GM12878 (cell line): ENCODE data around the gene SSH2. TPM values are rescaled to one million over a fixed set of nuclear protein-coding genes. Genes with fewer than 3 reads are reported as not detected.

Experiments used
- ATAC-seq: fragments of 200-7000 bp; cut with Tn5 transposase; 3 replicates; pipeline ENCODE4 v1.9.1; 2020; ENCODE audit warnings: mild to moderate bottlenecking, moderate library complexity
- BruUV-seq: library from RNA; stranded (reverse); fragments of 400-500 nt; replicated peaks from 2 replicates; lab custom pipeline; 2021; lab: Mats Ljungman, UMichigan
- CTCF ChIA-PET: fragments of 300-600 bp; sonication (Branson Sonifier 250); formaldehyde crosslinking; extraction: SDS; loops from one replicate; lab custom pipeline; 2021; ENCODE audit warnings: inconsistent platforms; lab: Yijun Ruan, JAX
- POLR2A ChIA-PET: fragments of 350-600 bp; formaldehyde crosslinking; extraction: SDS; loops from one replicate; lab custom pipeline; 2021; ENCODE audit warnings: inconsistent platforms; lab: Charles Lee
- RAD21 ChIA-PET: fragments of 300-600 bp; sonication (Branson Sonifier 250); formaldehyde crosslinking; loops from one replicate; lab custom pipeline; 2023; ENCODE audit warnings: antibody characterized with exemption; ENCODE audit not compliant: unreplicated experiment; lab: Charles Lee
- SMC1A ChIA-PET: fragments of 300-600 bp; sonication (Branson Sonifier 250); formaldehyde crosslinking; loops from one replicate; lab custom pipeline; 2023; ENCODE audit not compliant: unreplicated experiment, uncharacterized antibody; lab: Charles Lee
- DNase-seq: peaks from one replicate; pipeline ENCODE4 v3.0.0-alpha.2; 2011; ENCODE audit warnings: low read depth, low spot score
- FAIRE-seq: peaks from 3 replicates; lab custom pipeline; 2011; peaks lifted over from hg19 to GRCh38; lab: Jason Lieb, UNC
- H2AFZ ChIP-seq: 2 replicates; pipeline ENCODE4 v1.6.0; 2011; ENCODE audit warnings: low read depth, low read length, control low read depth; ENCODE audit not compliant: control insufficient read depth
- H3K27ac ChIP-seq: 2 replicates; pipeline ENCODE4 v1.5.1; 2011; ENCODE audit warnings: control low read depth; ENCODE audit not compliant: control insufficient read depth, insufficient read depth
- H3K27me3 ChIP-seq, 2 experiments: replicated peaks in 1 of 2; 2 replicates each; pipeline versions ENCODE4 v1.6.0 to v1.6.1; 2011; ENCODE audit warnings: low read length in 1 of 2; ENCODE audit not compliant: control insufficient read depth in 2 of 2, insufficient read depth in 2 of 2
- H3K36me3 ChIP-seq, 2 experiments: 2 replicates each; pipeline ENCODE4 v1.5.1; 2011; ENCODE audit warnings: low read length in 1 of 2; ENCODE audit not compliant: control insufficient read depth in 2 of 2, insufficient read depth in 2 of 2
- H3K4me1 ChIP-seq: 2 replicates; pipeline ENCODE4 v1.6.1; 2011; ENCODE audit warnings: mild to moderate bottlenecking, low read length, moderate library complexity, mixed read lengths; ENCODE audit not compliant: control insufficient read depth, insufficient read depth
- H3K4me2 ChIP-seq: 2 replicates; pipeline ENCODE4 v1.6.0; 2011; ENCODE audit warnings: control low read depth; ENCODE audit not compliant: control insufficient read depth, insufficient read depth
- H3K4me3 ChIP-seq: fragments of 200-600 bp; sonication (generic); 2 replicates; pipeline ENCODE4 v1.5.1; 2016
- H3K79me2 ChIP-seq: 2 replicates; pipeline ENCODE4 v1.6.0; 2011; ENCODE audit warnings: low read length; ENCODE audit not compliant: control insufficient read depth, insufficient read depth
- H3K9ac ChIP-seq: 2 replicates; pipeline ENCODE4 v1.8.0; 2011; ENCODE audit warnings: low read length, control low read depth, mixed read lengths; ENCODE audit not compliant: control insufficient read depth, insufficient read depth
- H3K9me3 ChIP-seq: replicated peaks from 3 replicates; pipeline ENCODE4 v1.5.1; 2011; ENCODE audit warnings: mild to moderate bottlenecking, low read length; ENCODE audit not compliant: control insufficient read depth, insufficient read depth
- H4K20me1 ChIP-seq: 2 replicates; pipeline ENCODE4 v1.6.0; 2011; ENCODE audit not compliant: control insufficient read depth, insufficient read depth
- DPF2 ChIP-seq: fragments of 450-650 bp; IDR thresholded peaks from 2 replicates; pipeline ENCODE4 v1.6.1; 2017; ENCODE audit warnings: mild to moderate bottlenecking
- EED ChIP-seq: sonication (generic); IDR thresholded peaks from 2 replicates; pipeline ENCODE4 v1.6.1; 2016; ENCODE audit warnings: antibody characterized with exemption, low read depth
- ELK1 ChIP-seq: IDR thresholded peaks from 2 replicates; pipeline ENCODE4 v1.6.1; 2012; ENCODE audit warnings: low read depth, low read length, improper control_type of control experiment
- EZH2 ChIP-seq: IDR thresholded peaks from 2 replicates; pipeline ENCODE4 v1.6.1; 2012; ENCODE audit warnings: low read depth, mild to moderate bottlenecking, control low read depth, inconsistent platforms, low read length, borderline replicate concordance; ENCODE audit not compliant: control insufficient read depth
- NR2C1 ChIP-seq: fragments of 450-650 bp; IDR thresholded peaks from 2 replicates; pipeline ENCODE4 v1.6.1; 2017; ENCODE audit warnings: antibody characterized with exemption, mild to moderate bottlenecking, moderate library complexity
- SKIL ChIP-seq: fragments of 450-650 bp; IDR thresholded peaks from 2 replicates; pipeline ENCODE4 v1.6.1; 2017; ENCODE audit warnings: mild to moderate bottlenecking, low read depth, inconsistent platforms; ENCODE audit not compliant: poor library complexity, severe bottlenecking
- WGBS: methylation state at CpG from one replicate; pipeline ENCODE4 v1.1.6; 2016; ENCODE audit warnings: low lambda C conversion rate; ENCODE audit not compliant: insufficient replicate concordance, insufficient coverage; ENCODE audit errors: missing lambda C conversion rate; 5-methylcytosine and 5-hydroxymethylcytosine counted together
- in situ Hi-C: fragments of 300-500 bp; cut with MboI; formaldehyde crosslinking; loops from 9 replicates; pipeline ENCODE4 v1.14.3; 2018; ENCODE audit warnings: mixed read lengths
- intact Hi-C: fragments of 100-400 bp; cut with micrococcal nuclease; formaldehyde crosslinking; loops from one replicate; pipeline ENCODE4 v1.14.2; 2022; ENCODE audit not compliant: unreplicated experiment
- polyA plus RNA-seq, 11 experiments: library from polyadenylated mRNA; depleted of rRNA in 4 of 11; unstranded in 6 of 11; stranded (reverse) in 5 of 11; fragments of >200 nt; fragmentation: Nextera tagmentation in 4 of 11; fragmentation: Illumina TruSeq in 1 of 11; extraction: Ambion mirVana in 4 of 11; extraction: Trizol in 1 of 11; gene quantifications; 1 replicate in 1 of 11; 2 replicates in 10 of 11; pipeline versions ENCODE4 v1.2.1 to v1.2.3, GENCODE V29; 2011 to 2016; ENCODE audit warnings: inconsistent platforms in 2 of 11, missing spikeins in 2 of 11, low read depth in 1 of 11
- total RNA-seq, 4 experiments: library from RNA; depleted of rRNA in 3 of 4; stranded (reverse); fragments of >200 nt in 3 of 4; fragmentation: Illumina TruSeq in 1 of 4; extraction: Trizol in 1 of 4; gene quantifications; 2 replicates each; pipeline versions ENCODE4 v1.2.1 to v1.2.3, GENCODE V29; 2013 to 2021

SSH2 gene
- total and polyA plus RNA-seq, 10 of the 15 experiments (the other 5 are each of a cell fraction or from before 2014, with no cell fraction given): 9.3 to 65.9 (median 34.0) TPM

- no peaks in the 10 kb centered on the region for H3K36me3 ChIP-seq
- no peaks in the 10 kb centered on the region; the same call in 2 of the 3 replicates for H3K9me3 ChIP-seq
- CTCF ChIA-PET: interaction anchor here (0.6 to 7.1 kb wide), 10 partner anchors 9 to 317 kb away, joined by 3 to 82 read pairs (median 7); partner anchors contain the start of gene ANKRD13B
- H2AFZ ChIP-seq: no peak overlapping the region; the same call in 1 of the 2 replicates
- no peak for DNase-seq
- BruUV-seq: no TSS peak
- H3K9ac ChIP-seq: no peak overlapping the region
- POLR2A ChIA-PET: interaction anchor here (0.7 to 1.5 kb wide), 4 partner anchors 21 to 189 kb away, joined by 3 to 5 read pairs (median 4); partner anchors contain the start of gene ANKRD13B
- no peak overlapping the region for H3K27ac ChIP-seq
- TF ChIP-seq EZH2 (no peak), EED (no peak), NR2C1 (no peak), ELK1 (no peak), DPF2 (no peak), SKIL (no peak)
- SMC1A ChIA-PET: interaction anchor here (0.6 to 1.7 kb wide), 6 partner anchors 23 to 312 kb away, joined by 3 to 7 read pairs (median 3); no protein-coding TSS in a partner anchor
- H3K4me2 ChIP-seq: peak overlapping the region; percentile 98
- WGBS: 45% methylated on average over 16 of the region's 16 CpGs
- RAD21 ChIA-PET: interaction anchor here (0.9 to 3.9 kb wide), 6 partner anchors 23 to 316 kb away, joined by 3 to 25 read pairs (median 4); partner anchors contain the start of genes ANKRD13B and SSH2
- intact Hi-C loops (loop anchor here (10.0 kb wide), 2 partner anchors 80 to 320 kb away; partner anchors contain the start of gene SSH2), in situ Hi-C loops (no loop called here)
- no peak overlapping the region; the same call in 1 of the 2 replicates for H3K4me3 ChIP-seq
- H3K27me3 ChIP-seq: peaks cover 4 to 6% of the 10 kb centered on the region in 2 experiments; a peak in 3 of 4 replicates
- FAIRE-seq: no peak
- no peak for ATAC-seq
- no peaks in the 10 kb centered on the region for H3K79me2 ChIP-seq
- H3K4me1 ChIP-seq: peaks cover 38% of the 10 kb centered on the region
- H4K20me1 ChIP-seq: no peaks in the 10 kb centered on the region; the same call in 1 of the 2 replicates
These were observed 315.5 kb downstream of the SSH2 start for GRCh38 chr17:29614349-29615047.
